Measurements from ENCODE around the gene B4GALT2. TPM values are rescaled to one million over a fixed set of nuclear protein-coding genes. Genes with fewer than 3 reads are reported as not detected.

B4GALT2 gene
- total RNA-seq, 2 donors from 2014 or later = 62.7 to 72.7 TPM

- Mint-ChIP-seq H3K9me3 (no peaks in the 10 kb centered on the region), H3K4me1 (no peaks in the 10 kb centered on the region), H3K4me3 (no peak overlapping the region), H3K27ac (no peak overlapping the region), H3K36me3 (ENCODE audit: low read depth) (peaks cover 3% of the 10 kb centered on the region), H3K27me3 (ENCODE audit: insufficient read depth) (no peaks in the 10 kb centered on the region)
- Histone ChIP-seq H3K36me3 (ENCODE audit: control insufficient read depth, insufficient read depth, low read length) (no peaks in the 10 kb centered on the region), H3K27me3 (ENCODE audit: control insufficient read depth, insufficient read depth, low read length, poor library complexity, severe bottlenecking) (no peaks in the 10 kb centered on the region), H3K27ac (ENCODE audit: low read depth, low read length) (no peak overlapping the region), H3K9ac (ENCODE audit: extremely low read depth, low read length, poor library complexity, severe bottlenecking) (no peak overlapping the region), H3K4me1 (ENCODE audit: control insufficient read depth, insufficient read depth, low read length) (no peaks in the 10 kb centered on the region), H3K4me3 (ENCODE audit: low read length) (no peak overlapping the region), H3K9me3 (ENCODE audit: control insufficient read depth, low read length) (no peaks in the 10 kb centered on the region)
- DNase-seq = no peak
- WGBS, 2 experiments (ENCODE audit: insufficient coverage in 1 of 2, insufficient read length in 1 of 2) = 89 to 96% methylated on average over 6 to 8 of the region's 8 CpGs
- TF ChIP-seq CTCF (conservative IDR thresholded peaks at IDR 0.05) = no peak
Measured at GRCh38 chr1:44014365-44015104, 35.5 kb downstream of the B4GALT2 start.

GRCh38 chr1:44015206-44015605 is 36.2 kb downstream of the B4GALT2 start:
- H3K4me3 ChIP-seq (ENCODE audit: low read length) = no peak overlapping the region
- TF ChIP-seq CTCF (conservative IDR thresholded peaks at IDR 0.05) = no peak
- no peak overlapping the region for H3K4me3 Mint-ChIP-seq
- no peaks in the 10 kb centered on the region for H3K27me3 ChIP-seq (ENCODE audit: control insufficient read depth, insufficient read depth, low read length, poor library complexity, severe bottlenecking)
- no peaks in the 10 kb centered on the region for H3K36me3 Mint-ChIP-seq (ENCODE audit: low read depth)
- H3K9me3 ChIP-seq (ENCODE audit: control insufficient read depth, low read length) = no peaks in the 10 kb centered on the region
- no peaks in the 10 kb centered on the region for H3K9me3 Mint-ChIP-seq
- H3K4me1 ChIP-seq (ENCODE audit: control insufficient read depth, insufficient read depth, low read length) = no peaks in the 10 kb centered on the region
- H3K36me3 ChIP-seq (ENCODE audit: control insufficient read depth, insufficient read depth, low read length) = no peaks in the 10 kb centered on the region
- no peak overlapping the region for H3K27ac ChIP-seq (ENCODE audit: low read depth, low read length)
- no peak overlapping the region for H3K9ac ChIP-seq (ENCODE audit: extremely low read depth, low read length, poor library complexity, severe bottlenecking)
- no peak overlapping the region for H3K27ac Mint-ChIP-seq
- no peak for DNase-seq
- WGBS, 2 experiments (ENCODE audit: insufficient coverage in 1 of 2, insufficient read length in 1 of 2) = 90 to 93% methylated on average over 2 to 3 of the region's 3 CpGs
- no peaks in the 10 kb centered on the region for H3K27me3 Mint-ChIP-seq (ENCODE audit: insufficient read depth)
- H3K4me1 Mint-ChIP-seq = no peaks in the 10 kb centered on the region

GRCh38 chr1:44016041-44016889 is 37.3 kb downstream of the B4GALT2 start:
- H3K27ac ChIP-seq (ENCODE audit: low read depth, low read length) = peak overlapping the region; percentile 86

More at GRCh38 chr1:44016041-44016889, 37.3 kb downstream of the B4GALT2 start:
- Histone ChIP-seq H3K27me3 (ENCODE audit: control insufficient read depth, insufficient read depth, low read length, poor library complexity, severe bottlenecking) (no peaks in the 10 kb centered on the region), H3K9ac (ENCODE audit: extremely low read depth, low read length, poor library complexity, severe bottlenecking) (no peak overlapping the region), H3K4me1 (ENCODE audit: control insufficient read depth, insufficient read depth, low read length) (no peaks in the 10 kb centered on the region), H3K4me3 (ENCODE audit: low read length) (no peak overlapping the region), H3K9me3 (ENCODE audit: control insufficient read depth, low read length) (no peaks in the 10 kb centered on the region), H3K36me3 (ENCODE audit: control insufficient read depth, insufficient read depth, low read length) (no peaks in the 10 kb centered on the region)
- H3K27me3 Mint-ChIP-seq (ENCODE audit: insufficient read depth) = no peaks in the 10 kb centered on the region
- no peak overlapping the region for H3K4me3 Mint-ChIP-seq
- DNase-seq = no peak
- no peaks in the 10 kb centered on the region for H3K9me3 Mint-ChIP-seq
- no peaks in the 10 kb centered on the region for H3K4me1 Mint-ChIP-seq
- no peaks in the 10 kb centered on the region for H3K36me3 Mint-ChIP-seq (ENCODE audit: low read depth)
- WGBS, 2 experiments (ENCODE audit: insufficient coverage in 1 of 2, insufficient read length in 1 of 2) = 86 to 92% methylated on average over 14 to 20 of the region's 20 CpGs
- no peak overlapping the region for H3K27ac Mint-ChIP-seq
- TF ChIP-seq CTCF (conservative IDR thresholded peaks at IDR 0.05) = no peak

Measured in endodermal cell (in vitro differentiated cells).